ENCODE measurements around the gene CCL17.
"Not testable (repeated sequence)": the region's sequence is repeated elsewhere in the genome, so short reads cannot be mapped to it uniquely, and the experiment has no call there.

The CCL17 gene

DNA sequence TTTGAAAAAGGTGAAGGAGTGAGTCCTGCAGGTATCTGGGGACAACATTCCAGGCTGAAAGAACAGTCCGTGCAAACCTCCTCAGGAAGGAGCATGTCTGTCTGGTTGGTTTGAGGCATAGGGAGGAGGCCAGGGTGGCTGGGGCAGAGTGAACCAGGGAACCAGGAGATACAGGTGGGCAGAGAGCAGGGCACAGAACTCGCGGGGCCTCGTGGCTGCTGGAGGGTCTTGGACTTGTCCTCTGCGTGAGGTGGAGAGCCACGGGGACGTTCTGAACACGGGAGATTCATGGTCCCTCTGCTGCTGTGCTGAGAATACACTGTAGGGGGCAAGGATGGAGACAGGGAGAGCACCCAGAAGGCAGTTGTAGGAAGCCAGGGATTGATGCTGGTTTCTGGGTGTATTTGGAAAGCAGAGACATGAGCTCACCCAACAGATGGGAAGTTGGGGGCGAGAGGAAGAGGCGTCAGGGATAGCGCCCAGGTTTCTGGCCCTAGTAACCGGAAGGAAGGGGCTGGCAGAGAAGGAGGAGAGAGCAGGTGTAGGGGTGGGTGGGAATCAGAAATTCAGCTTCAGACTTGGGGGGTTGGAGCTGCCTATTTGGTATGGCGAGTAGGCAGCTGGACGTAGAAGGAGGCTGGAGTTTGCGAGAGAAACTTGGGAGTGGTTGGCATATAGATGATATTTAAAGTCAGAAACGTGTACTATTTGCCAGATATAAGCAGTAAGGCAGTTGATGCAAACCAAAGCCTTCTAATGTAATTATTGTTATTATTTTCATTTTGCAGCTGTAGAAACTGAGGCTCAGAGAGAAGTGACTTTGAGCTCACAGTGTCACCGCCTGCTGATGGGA, at the start of gene CCL17:
CCL17 (plus strand) TSS at position 803 of the 853 bp plus-strand sequence. CDS start 9,166 bp downstream, outside the sequence.
- no peak for DNase-seq

DNA sequence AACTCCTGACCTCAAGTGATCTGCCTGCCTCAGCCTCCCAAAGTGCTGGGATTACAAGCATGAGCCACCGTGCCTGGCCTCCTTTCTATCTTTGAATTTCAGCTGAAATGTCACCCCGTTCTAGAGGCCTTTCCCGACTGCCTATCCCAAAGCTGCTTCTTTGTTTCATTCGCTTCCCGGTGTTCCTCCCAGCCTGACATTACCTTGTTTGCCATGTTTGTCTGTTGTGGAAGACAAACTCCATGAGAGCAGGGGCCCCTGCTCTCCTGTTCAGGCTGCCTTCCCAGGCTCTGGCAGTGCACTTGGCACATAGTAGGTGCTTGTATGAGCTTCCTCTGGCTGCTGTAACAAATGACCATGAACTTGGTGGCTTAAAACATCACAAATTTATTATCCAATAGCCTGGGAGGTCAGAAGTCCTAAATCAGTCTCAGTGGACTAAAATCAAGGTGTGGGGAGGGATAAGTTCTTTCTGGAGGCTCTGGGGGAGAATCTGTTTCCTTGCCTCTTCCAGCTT, 48.6 kb upstream of the CCL17 start:
- no peak for DNase-seq

DNA sequence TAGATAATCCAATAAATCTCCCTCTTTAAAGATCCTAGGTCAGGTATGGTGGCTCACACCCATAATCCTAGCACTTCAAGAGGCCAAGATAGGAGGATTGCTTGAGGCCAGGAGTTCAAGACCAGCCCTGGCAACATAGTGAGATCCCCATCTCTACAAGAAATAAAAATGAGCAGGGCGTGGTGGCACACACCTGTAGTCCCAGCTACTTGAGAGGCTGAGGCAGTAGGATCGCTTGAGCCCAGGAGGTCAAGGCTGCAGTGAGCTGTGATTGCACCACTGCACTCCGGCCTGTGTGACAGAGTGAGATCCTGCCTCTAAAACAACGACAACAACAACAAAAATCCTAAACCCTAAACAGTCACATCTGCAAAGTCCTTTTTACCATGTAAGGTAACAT, 48.0 kb upstream of the CCL17 start:
- DNase-seq = no peak

GRCh38 chr16:57357330-57358085, 47.1 kb upstream of the CCL17 start:
- DNase-seq = no peak

GRCh38 chr16:57358086-57358420, 46.5 kb upstream of the CCL17 start:
- no peak for DNase-seq

DNA sequence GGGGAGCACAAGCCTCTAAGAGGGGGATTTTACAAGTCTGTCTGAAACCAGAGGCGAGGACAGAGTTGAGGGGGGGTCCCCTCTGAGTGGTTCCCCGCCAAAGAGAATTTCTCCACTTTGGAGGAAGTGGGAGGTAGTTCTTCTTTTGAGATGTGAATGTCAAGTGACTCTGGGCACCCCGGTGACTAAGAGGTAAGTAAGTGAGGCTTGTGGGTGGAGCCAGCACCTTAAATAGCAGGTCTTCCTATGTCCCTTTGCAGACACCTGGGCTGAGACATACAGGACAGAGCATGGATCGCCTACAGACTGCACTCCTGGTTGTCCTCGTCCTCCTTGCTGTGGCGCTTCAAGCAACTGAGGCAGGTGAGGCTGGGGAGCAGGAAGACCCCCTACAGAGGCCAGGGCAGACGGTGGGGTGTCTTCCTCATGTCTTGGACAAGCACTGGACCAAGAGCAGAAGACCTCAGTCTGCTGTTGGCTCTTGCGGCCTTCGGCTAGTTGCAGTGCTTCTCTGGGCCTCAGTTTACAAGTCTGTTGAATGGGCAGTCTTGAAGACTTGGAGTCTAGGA, 46.0 kb upstream of the CCL17 start, which contains the start of gene CCL22:
CCL22 (plus strand) TSS at position 257 of the 569 bp plus-strand sequence; CDS start at position 291, 34 bp downstream.
- DNase-seq = no peak

DNA sequence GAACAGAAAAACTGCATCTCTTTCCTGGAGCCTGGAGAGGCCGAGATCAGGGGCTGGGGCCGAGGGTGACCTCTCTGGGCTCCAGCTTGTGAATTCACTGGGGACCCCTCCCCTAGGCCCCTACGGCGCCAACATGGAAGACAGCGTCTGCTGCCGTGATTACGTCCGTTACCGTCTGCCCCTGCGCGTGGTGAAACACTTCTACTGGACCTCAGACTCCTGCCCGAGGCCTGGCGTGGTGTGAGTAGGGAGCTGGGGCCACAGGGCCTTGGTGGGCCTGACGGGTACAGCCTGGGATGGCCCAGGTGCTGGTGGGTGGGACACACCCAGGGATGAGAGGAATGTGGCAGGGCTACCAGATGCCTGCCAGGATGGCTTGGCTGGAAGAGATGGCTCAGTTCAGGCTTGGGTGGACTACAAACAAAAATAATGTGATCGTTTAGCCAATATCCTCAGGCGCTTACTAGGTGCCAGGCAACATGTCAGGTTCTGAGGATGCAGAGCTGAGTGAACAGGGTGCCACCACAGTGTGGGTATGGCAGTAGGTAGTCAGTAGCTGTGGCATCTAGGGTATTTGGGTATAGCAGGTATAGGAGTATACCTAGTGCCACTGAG, 44.1 kb upstream of the CCL17 start:
- no peak for DNase-seq

- DNase-seq = no peak
Observed at GRCh38 chr16:57361404-57361803, 43.2 kb upstream of the CCL17 start.

DNA sequence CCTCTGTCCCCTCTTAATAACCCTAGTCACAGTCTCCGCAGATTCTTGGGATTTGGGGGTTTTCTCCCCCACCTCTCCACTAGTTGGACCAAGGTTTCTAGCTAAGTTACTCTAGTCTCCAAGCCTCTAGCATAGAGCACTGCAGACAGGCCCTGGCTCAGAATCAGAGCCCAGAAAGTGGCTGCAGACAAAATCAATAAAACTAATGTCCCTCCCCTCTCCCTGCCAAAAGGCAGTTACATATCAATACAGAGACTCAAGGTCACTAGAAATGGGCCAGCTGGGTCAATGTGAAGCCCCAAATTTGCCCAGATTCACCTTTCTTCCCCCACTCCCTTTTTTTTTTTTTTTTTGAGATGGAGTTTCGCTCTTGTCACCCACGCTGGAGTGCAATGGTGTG, 40.4 kb upstream of the CCL17 start:
- DNase-seq = no peak

DNA sequence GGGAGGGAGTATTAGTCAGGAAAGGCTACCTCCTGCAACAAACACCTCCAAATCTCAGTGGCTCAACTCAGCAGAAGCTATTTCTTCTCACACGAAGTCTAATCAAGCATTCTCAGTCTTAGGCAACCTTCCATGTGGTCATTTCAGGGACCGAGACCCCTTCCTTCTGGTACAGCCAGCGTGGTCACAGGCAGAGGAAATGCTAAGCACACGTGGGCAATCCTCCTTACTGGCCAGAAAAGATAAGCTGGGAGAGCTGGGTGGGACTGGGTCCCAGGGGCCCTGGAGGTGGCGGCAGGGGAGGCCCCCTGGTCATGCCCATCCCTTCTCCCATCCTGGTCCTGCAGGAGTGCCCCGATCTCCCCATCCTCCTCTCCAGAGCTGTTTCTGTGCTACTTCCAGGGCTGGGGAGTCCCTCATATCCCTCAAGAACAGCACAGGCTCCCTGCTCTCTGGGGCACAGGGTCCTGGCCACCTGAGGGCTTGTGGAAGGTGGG, 38.0 kb upstream of the CCL17 start:
- no peak for DNase-seq

DNA sequence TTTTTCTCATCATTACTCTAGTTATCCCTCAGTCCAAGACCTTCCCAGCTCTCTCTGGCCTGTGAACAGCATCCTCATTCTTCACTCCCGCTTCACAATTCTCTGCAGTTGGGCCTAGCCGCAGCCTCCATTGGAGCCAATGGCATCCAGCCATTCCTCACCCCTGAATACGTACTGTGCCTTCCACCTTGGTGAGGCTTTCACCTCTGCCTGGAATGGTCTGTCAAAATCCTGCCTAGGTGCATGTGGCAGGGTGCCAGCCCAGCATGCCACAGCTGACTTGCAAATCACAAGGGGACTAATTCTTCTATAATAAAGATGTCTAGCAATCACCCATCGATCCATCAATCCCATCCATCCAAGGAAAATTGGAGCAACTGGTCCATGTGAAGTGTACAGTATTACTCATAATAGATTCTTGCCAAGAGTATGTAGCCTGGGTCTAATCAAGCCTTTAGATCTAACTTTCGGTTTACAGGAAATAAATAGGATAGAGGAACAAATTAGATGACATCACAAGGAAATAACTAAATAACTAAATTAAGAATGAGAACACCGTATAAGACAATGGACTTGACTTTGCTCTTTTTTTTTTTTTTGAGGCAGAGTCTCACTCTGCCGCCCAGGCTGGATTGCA, 37.3 kb upstream of the CCL17 start:
- no peak for DNase-seq

DNA sequence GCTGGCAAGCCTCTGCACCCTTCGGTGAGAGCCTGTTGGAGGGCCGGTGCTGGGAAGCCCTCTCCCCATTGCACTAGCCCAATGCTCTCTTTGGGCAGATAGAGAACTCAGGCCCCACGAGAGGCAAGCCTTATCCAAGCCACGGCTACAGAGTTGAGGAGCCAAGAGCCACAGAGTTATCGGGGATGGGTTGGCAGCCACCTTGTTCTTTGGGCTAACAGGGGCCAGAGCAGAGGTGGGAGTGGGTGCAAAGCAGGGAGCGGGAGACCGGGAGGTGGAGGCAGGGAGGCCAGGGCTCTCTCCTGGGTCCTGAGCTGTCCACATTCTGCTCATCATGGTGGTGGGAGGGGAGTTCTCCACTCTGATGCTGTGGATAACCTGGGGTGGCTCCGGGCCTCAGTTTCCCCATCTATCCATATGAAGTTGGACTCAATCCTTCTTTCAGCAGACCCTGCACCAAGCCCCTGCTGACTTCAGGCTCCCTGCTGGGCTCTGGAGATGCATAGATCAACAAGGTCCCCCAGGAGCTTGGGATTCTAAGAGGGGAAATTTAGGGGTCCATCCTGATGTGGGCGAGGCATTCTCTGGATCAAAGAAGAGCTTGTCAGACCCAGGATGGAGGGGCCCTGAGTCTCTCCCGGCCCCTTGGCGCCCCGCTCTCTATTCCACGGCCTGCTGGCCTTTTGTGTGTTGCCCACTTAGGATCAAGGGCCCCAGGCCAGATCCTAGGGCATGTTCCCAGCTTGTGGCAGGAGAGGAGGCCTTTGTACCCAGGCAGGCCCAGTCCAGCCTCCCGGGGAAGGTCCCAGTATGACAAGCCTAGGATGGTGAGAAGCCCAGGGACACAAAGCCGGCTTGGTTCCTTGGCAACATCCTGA, 32.8 kb upstream of the CCL17 start:
- no peak for DNase-seq

DNA sequence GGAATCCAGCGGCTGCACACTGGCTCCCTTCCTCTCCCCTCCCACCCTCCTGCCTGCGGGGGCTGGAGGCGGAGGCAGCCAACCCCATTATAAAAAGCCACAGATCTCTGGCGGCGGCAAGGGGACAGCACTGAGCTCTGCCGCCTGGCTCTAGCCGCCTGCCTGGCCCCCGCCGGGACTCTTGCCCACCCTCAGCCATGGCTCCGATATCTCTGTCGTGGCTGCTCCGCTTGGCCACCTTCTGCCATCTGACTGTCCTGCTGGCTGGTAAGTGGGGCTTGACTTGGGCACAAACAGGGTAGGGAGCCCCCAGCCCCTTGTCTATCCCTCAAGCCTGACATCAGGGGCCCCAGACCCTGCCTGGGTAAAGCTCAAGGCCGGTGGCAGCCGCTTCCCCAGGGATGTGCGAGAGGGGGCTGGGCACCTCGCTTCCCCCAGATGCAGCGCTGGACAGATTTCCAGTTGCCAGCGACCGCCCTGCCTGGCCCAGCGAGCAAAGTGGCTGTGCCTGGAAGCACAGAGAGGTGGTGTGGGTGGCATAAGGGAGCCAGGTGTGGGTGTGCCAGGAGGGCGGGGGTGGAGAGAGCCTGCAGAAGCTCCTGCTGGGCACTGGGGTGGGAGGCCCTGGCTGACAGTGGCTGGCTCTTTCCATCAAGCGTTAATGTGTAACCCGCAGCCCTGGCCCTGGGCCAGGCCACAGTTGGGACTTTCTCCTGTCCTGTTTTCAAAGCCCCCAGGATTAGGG, 32.0 kb upstream of the CCL17 start, which contains the start of gene CX3CL1:
CX3CL1 (plus strand) TSS at position 119 of the 745 bp plus-strand sequence; CDS start at position 198, 79 bp downstream.
- DNase-seq = no peak

DNA sequence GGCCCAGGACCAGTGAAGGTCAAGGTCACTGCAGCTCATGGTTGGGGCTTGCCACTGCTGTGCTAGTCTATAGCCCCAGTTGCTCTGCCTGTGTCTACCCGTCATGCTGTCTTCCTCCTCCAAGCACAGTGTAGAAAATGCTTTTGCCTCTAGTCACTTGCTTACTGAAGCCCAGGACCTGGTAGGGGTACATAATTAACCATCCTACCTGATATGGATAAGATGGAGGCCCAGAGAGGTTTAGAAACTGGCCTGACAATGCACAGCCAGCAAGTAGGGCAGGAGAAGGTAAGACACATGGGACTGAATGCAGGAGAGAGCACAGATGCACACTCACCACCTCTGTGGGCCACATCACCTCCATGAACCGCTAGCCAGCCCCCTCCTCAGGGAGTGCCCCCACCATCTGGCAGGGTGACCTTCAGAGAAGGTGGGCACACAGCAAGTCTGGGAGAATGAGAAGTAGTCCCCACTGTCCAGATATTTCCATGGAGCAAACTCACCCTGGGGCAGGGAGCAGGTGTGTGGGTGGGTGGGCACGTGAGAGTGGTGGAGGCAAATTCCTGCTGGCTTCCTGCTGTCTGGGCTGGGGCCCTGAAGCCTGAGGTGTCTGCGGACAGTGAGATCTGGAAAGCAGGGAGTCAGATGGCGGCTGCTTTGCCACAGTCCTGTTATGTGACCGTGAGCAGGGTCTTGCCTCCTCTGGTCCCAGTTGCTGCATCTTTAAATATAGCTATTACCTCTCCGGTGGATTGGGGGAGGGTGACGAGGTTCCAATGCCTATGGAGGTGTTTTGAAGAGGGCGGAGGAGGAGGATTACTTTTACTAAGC, 31.2 kb upstream of the CCL17 start:
- DNase-seq = no peak

- DNase-seq = no peak
Observed at GRCh38 chr16:57374067-57374534, 30.5 kb upstream of the CCL17 start.

DNA sequence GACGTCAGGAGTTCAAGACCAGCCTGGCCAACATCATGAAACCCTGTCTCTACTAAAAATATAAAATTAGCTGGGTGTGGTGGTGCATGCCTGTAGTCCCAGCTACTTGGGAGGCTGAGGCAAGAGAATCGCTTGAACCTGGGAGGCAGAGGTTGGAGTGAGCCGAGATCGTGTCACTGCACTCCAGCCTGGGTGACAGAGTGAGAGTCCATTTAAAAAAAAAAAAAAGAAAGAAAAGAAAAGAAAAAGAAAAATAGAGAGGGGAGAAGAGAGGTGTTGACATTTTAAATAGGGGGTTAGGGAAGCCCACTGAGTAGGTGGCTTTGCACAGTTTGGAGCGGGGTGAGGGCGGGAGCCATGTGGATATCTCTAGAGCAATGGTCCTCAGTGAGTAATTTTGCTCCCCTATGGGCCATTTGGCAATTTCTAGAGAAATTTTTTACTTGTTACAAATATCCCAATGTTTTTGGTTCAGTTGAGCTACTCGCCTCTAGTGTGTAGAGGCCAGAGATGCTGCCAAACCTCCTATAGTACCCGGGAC, 29.6 kb upstream of the CCL17 start:
- DNase-seq = not testable (repeated sequence)

GRCh38 chr16:57376313-57376818, 28.2 kb upstream of the CCL17 start:
- DNase-seq = no peak

- DNase-seq = peak; percentile 14
Observed at GRCh38 chr16:57377080-57377841, 27.3 kb upstream of the CCL17 start.
